ENCODE data around the gene MAP3K13.

DNA sequence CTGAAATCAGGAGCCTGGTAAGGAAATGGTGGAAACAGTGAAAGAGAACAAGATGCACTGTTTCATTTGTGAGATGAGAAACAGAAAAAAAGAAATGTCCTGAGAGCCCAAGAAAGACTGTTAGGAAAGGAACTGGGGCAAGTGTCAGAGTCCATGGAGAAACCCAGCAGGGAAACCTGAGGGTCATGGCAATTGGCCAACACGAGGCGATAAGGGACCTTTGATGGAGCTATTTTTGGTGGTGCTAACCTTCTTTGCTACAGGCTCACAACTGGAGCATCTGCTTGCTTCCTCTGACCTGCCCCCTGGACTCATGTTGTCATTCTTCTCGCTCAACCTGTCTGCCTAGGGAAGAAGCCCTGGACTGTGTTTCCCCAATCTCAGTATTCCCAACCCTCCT, 140.1 kb downstream of the MAP3K13 start:
- no peak for TF ChIP-seq CTCF (conservative IDR thresholded peaks at IDR 0.05 in 1 of 2, IDR thresholded peaks at IDR 0.05 in 1 of 2; ENCODE audit: extremely low read depth in 1 of 2, insufficient read depth in 1 of 2, low read depth in 1 of 2, low read length in 2 of 2)
- no peak for TF ChIP-seq EZH2 (IDR thresholded peaks at IDR 0.05; ENCODE audit: borderline replicate concordance, low read length)

All from mammary epithelial cell (primary cell).